ENCODE data around the gene PCDHGA3. TPM values are rescaled to one million over a fixed set of nuclear protein-coding genes. Genes with fewer than 3 reads are reported as not detected.
"Not testable (repeated sequence)": the region's sequence is repeated elsewhere in the genome, so short reads cannot be mapped to it uniquely, and the experiment has no call there.

Gene PCDHGA3
- total and polyA plus RNA-seq, 9 of the 15 experiments (the other 6 are each of a cell fraction or from before 2014, with no cell fraction given) = 0.13 to 0.28 (median 0.18) TPM; not detected in 2

- Histone ChIP-seq H3K4me3 (no peak overlapping the region), H3K9me3 (replicated peaks; ENCODE audit: control insufficient read depth, insufficient read depth, low read depth, low read length) (no peaks in the 10 kb centered on the region), H3K4me2 (ENCODE audit: insufficient read depth, low read length) (no peak overlapping the region), H3K27me3 (ENCODE audit: control insufficient read depth in 2 of 2, insufficient read depth in 2 of 2, low read length in 2 of 2) (peaks cover 1 to 8% of the 10 kb centered on the region in 2 experiments; a peak in 4 of 5 replicates), H2AFZ (ENCODE audit: low read depth, low read length) (no peak overlapping the region), H3K9ac (ENCODE audit: insufficient read depth in 1 of 2, low read depth in 2 of 2, low read length in 2 of 2) (no peak overlapping the region), H4K20me1 (replicated peaks; ENCODE audit: control insufficient read depth, insufficient read depth, low read length) (no peaks in the 10 kb centered on the region), H3K4me1 (replicated peaks in 1 of 2; ENCODE audit: control insufficient read depth in 2 of 2, insufficient read depth in 2 of 2, low read length in 2 of 2) (peaks cover 0 to 4% of the 10 kb centered on the region in 2 experiments; a peak in 2 of 5 replicates), H3K79me2 (ENCODE audit: control insufficient read depth, insufficient read depth, low read length) (no peaks in the 10 kb centered on the region), H3K36me3 (ENCODE audit: control insufficient read depth, insufficient read depth, low read length) (no peaks in the 10 kb centered on the region), H3K9me1 (ENCODE audit: control insufficient read depth, insufficient read depth, low read length) (no peaks in the 10 kb centered on the region), H3K27ac (ENCODE audit: extremely low read depth, low read depth, low read length) (no peak overlapping the region)
- intact Hi-C loops (cut with micrococcal nuclease) (no loop called here), in situ Hi-C loops (cut with MboI) (no loop called here)
- POLR2A ChIA-PET = no interaction called here
- FAIRE-seq = no peak
- ATAC-seq = no peak
- no peak for TF ChIP-seq PYGO2 (tag; IDR thresholded peaks at IDR 0.05)
- no peak for TF ChIP-seq PBX2 (CRISPR knock-in tag; IDR thresholded peaks at IDR 0.05; ENCODE audit: low read depth)
- no peak for TF ChIP-seq PBX2 (tag; conservative IDR thresholded peaks at IDR 0.05; ENCODE audit: low read depth)
- no peak for TF ChIP-seq BCOR (IDR thresholded peaks at IDR 0.05)
- no peak for TF ChIP-seq KLF13 (tag; IDR thresholded peaks at IDR 0.05; ENCODE audit: borderline replicate concordance, low read depth)
- TF ChIP-seq U2AF2 (optimal IDR thresholded peaks at IDR 0.05; ENCODE audit: low read depth, low read length) = no peak
- no peak for TF ChIP-seq ARNT (IDR thresholded peaks at IDR 0.05)
- TF ChIP-seq ZC3H11A (IDR thresholded peaks at IDR 0.05; ENCODE audit: low read depth, low read length) = no peak
- 31% methylated on average over 11 of the region's 20 CpGs for WGBS (ENCODE audit: insufficient coverage, low coverage, missing lambda C conversion rate)
- BruUV-seq (replicated peaks) = no TSS peak
- DNase-seq (ENCODE audit: extremely low read depth in 1 of 4, low spot score in 3 of 4) = no peak
- CTCF ChIA-PET (ENCODE audit: low intra/inter-chr PET ratio) = interaction anchor here (2.0 kb wide), 1 partner anchor 180 kb away, joined by 4 read pairs; no protein-coding TSS in a partner anchor
Observed at GRCh38 chr5:141345327-141345726, 1.7 kb downstream of the PCDHGA3 start.

- H3K36me3 ChIP-seq (ENCODE audit: control insufficient read depth, insufficient read depth, low read length); POLR2A ChIA-PET; H3K27ac ChIP-seq (ENCODE audit: extremely low read depth, low read depth, low read length); H3K9me3 ChIP-seq (replicated peaks; ENCODE audit: control insufficient read depth, insufficient read depth, low read depth, low read length); H3K4me2 ChIP-seq (ENCODE audit: insufficient read depth, low read length); H3K4me3 ChIP-seq; ATAC-seq; FAIRE-seq; H3K9ac ChIP-seq (ENCODE audit: insufficient read depth in 1 of 2, low read depth in 2 of 2, low read length in 2 of 2); intact Hi-C loops (cut with micrococcal nuclease); H3K4me1 ChIP-seq (replicated peaks in 1 of 2; ENCODE audit: control insufficient read depth in 2 of 2, insufficient read depth in 2 of 2, low read length in 2 of 2); BruUV-seq (replicated peaks); in situ Hi-C loops (cut with MboI); DNase-seq (ENCODE audit: extremely low read depth in 1 of 4, low spot score in 3 of 4); H3K9me1 ChIP-seq (ENCODE audit: control insufficient read depth, insufficient read depth, low read length); H2AFZ ChIP-seq (ENCODE audit: low read depth, low read length); CTCF ChIA-PET (ENCODE audit: low intra/inter-chr PET ratio); H3K27me3 ChIP-seq (ENCODE audit: control insufficient read depth in 2 of 2, insufficient read depth in 2 of 2, low read length in 2 of 2); H3K79me2 ChIP-seq (ENCODE audit: control insufficient read depth, insufficient read depth, low read length); H4K20me1 ChIP-seq (replicated peaks; ENCODE audit: control insufficient read depth, insufficient read depth, low read length): not testable (repeated sequence)
- 19% methylated on average over 3 of the region's 35 CpGs for whole genome bisulfite sequencing (ENCODE audit: insufficient coverage, low coverage, missing lambda C conversion rate)
Observed at GRCh38 chr5:141346017-141346416, 2.4 kb downstream of the PCDHGA3 start.
